Activated CD4-positive, alpha-beta T cell treated with anti-CD3 and anti-CD28 coated beads for 4 hours (primary cell): Measurements from ENCODE around the gene COG2.
"Not testable (repeated sequence)": the region's sequence is repeated elsewhere in the genome, so short reads cannot be mapped to it uniquely, and the experiment has no call there.

Experiments used
- DNase-seq, 2 donors: peaks; one replicate each; pipeline ENCODE4 v3.0.0-alpha.2; 2020

COG2 gene

DNA sequence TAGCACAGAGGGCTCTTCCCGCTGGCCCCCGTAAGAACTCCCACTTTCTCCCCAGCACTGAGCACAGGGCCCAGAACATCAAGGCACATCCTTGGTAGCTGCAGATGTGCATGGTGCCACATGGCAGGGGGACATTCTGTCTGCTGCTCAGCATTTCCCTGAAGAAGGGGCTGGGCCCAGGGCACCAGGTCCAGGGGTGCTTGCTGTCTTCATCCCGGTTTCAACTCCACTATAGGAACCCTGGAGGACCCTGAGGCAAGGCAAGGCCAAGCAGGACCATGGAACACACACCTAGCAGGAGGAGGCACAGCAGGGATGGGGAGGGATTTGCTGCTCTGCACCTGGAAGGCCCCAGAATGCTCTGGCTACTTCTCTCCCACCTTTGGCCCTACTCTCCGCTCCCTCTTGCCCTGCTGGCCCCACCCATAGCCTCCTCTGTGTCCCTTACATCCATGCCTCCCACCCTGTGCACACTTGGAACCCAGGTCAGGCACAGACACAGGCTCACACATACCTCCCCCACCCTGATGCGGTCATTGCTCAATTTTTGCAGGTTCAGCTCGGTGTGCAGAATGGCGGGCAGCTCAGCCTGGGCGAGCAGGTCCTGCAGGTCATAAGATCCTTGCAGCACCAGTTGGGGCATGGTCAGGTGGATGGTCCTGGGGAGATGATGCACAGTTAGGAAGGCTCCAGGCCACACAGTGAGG is 61.6 kb downstream of the COG2 start:
- DNase-seq: no peak

DNA sequence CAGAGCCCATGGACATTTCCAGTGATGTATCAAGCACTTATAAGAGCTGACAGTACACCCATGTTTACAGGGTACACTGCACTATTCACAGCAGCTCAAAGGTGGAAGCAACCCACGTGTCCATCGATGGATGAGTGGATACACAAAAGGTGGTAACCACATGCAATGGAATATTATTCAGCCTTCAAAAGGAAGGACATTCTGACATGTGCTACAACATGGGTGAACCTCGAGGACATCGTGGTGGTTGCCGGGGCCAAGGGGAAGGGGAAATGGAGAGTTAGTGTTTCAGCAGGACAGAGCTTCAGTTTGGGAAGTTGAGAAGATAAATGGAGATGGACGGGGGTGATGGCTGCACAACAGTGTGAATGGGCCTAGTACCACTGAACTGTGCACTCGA is 62.5 kb downstream of the COG2 start:
- DNase-seq: no peak

GRCh38 chr1:230705289-230706019 is 63.2 kb downstream of the COG2 start:
- no peak for DNase-seq

DNA sequence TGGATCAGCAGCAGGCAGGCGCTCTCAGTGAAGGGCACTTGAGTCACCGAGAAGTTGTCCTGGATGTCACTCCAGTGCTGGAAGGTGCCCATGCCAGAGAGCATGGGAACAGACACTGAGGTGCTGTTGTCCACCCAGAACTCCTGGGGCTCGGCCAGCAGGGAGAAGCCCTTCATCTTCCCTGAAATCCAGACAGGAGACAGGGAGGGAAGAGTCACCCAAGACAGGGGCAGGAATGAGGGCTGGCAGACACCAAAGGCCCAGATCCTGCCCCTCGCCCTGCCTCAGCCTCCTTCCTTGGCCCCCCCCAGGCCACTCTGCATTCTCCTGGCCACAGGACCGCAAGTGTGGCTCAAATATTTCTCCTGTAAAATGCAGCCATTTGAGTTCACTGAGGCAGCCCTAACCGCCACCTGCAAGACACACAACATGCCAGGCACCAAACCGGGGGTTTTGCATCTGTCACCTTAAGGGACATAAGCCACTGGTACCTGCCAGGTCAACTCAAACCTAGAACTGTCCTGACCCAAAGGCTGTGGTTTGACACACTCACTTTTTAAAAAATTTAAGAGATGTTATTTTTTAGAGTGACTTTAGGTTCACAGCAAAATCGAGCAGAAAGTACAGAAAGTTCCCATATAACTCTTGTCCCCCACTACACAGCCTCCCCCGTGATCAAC is 63.9 kb downstream of the COG2 start:
- DNase-seq: no peak

DNA sequence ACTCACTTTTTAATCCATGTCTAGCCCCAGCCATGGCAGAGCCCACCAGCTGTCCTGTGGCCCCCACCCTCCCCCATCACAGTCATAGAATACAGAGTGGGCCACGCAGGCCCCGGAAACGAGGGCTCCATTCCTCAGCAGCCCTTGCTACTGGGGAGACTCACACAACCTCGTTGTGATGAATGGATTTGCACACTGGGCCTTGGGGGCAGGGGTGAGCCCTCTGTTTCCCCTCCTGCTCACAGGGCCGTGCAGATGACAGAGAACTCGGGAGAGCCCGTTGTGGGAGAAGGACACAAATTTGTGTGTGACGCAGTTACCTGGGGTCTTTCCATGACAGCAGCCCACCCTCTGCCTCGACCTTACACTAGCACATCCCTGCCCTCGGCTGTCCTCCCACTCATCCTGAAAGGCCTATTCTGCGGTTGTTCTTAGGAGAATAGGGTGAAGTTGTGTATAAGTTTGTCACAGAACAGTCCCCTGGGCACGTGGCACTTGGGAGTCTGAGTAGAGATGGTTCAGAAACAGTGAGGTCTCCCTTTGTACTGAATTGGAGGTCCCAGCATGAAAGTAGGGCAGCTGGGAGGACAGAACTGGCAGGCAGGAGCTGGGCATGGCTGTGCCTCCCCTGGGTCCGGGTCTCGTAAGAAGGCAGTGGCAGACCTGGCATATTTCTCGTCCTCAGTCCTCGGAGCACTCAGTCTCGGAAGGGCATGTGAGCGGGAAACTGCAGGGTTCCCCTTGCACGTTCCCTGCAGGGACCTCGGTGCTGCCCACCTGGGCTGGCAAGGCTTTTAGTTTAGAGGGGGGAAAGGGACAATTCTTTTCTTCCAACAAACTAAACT is 64.8 kb downstream of the COG2 start:
- DNase-seq: no peak

- no peak for DNase-seq
These were observed 65.7 kb downstream of the COG2 start for GRCh38 chr1:230707732-230708630.

DNA sequence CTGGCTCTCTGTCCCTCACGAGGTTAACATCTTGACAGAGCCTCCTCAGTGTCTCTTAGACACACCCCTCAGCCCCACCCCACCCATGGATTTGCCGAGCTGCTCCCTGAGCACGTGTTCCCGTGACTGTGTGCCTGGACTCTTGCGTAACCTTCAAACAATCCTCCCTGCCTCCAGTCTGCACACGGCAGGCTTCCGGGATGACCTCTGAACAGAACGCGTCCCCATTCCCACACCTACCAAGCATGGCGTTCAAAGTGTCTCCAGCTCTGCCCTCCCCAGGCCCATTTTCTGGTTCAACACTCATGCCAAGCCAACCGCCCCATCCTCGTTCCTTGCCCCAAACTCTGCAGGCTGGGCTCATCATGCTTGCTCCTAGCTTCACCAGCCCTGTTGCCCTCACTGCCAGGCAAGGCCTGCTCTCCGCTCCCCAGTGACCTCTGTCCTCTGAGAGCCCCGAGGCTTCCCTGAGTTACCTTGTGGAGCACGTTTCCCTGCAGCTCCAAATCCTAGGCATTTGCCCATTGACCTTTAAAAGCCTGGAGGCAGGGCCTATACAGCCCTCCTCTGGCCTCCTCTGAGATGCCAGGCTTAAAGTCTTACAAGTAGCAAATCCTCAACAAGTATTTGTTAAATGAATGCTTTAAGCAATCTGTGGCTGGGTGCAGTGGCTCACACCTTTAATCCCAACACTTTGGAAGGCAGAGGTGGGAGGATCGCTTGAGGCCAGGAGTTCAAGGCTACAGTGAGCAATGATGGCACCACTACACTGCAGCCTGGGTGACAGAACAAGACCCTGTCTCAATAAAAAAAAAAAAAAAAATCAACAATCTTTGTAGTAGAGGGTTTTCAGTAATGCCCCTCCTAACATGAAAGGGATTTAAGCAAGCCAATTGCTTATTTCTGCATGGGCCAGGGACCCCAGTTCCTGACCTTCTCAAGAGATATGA is 66.6 kb downstream of the COG2 start:
- DNase-seq: no peak

GRCh38 chr1:230709619-230710542 is 67.6 kb downstream of the COG2 start:
- no peak for DNase-seq

GRCh38 chr1:230710543-230710904 is 68.2 kb downstream of the COG2 start:
- DNase-seq: no peak

DNA sequence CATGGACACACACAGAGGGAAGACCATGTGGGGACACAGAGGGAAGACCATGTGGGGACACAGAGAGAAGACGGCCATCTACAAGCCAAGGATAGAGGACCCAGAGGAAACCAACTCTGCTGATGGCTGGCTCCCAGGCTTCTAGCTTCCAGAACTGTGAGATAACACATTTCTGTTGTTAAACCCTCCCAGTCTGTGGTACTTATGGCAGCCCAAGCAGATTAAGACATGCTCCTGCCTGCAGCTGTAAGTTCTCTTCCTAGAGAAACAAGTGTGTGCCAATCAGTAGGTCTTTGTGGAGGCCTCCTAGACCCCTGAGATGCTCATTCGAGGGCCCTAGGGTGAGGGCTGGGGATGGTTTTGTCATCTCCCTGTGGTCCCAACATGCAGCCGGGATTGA is 69.0 kb downstream of the COG2 start:
- no peak for DNase-seq

DNA sequence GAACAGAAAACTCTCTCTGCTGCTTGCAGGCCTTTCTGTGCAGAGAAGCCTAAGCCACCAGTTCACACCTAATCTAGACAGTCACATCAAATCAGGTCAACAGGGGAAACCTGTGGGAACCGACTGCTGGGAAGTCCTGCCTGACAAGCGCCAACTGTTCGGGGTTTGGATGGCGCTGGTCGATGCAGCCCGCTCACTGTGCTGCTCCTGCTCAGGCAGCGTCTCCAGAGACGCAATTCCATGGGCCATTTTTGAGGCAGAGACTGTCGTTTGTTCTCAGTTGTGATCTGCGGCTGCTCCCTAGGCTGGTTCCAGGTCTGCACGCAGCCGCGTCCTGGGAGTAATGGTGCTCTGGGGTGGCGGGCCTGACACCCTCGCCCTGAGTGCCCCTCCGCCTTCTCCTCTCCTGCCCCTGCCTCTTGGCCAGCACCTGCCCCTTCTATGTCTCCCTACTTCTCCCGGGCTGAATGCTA is 70.2 kb downstream of the COG2 start:
- no peak for DNase-seq

DNA sequence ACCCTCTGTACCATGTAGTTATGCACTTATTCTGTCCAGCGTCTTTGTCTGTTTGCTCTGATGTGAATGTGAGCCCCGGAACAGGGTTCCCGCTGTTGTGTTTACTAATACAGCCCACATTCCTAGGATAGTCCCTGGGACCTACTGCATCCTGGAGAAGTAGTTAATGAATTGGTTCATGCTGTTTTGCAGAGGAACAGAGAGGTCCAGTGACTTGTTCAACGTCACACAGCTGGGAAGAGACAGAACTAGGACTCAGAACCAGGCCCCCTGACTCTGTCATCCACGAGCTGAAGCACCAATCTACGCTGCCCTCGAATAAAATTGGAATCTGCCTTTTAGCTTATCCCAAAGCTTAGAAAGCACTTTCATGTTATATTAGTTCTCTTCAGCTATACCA is 70.9 kb downstream of the COG2 start:
- DNase-seq: no peak

GRCh38 chr1:230713547-230713914 is 71.2 kb downstream of the COG2 start:
- no peak for DNase-seq

- no peak for DNase-seq
These were observed 71.9 kb downstream of the COG2 start, which contains the start of gene AGT for GRCh38 chr1:230713915-230714764. Gene AGT, minus strand, starts transcription at chr1:230714122. Its CDS starts 3,299 bp downstream, at chr1:230710823.

- no peak for DNase-seq
These were observed 73.2 kb downstream of the COG2 start for GRCh38 chr1:230715510-230715909.

DNA sequence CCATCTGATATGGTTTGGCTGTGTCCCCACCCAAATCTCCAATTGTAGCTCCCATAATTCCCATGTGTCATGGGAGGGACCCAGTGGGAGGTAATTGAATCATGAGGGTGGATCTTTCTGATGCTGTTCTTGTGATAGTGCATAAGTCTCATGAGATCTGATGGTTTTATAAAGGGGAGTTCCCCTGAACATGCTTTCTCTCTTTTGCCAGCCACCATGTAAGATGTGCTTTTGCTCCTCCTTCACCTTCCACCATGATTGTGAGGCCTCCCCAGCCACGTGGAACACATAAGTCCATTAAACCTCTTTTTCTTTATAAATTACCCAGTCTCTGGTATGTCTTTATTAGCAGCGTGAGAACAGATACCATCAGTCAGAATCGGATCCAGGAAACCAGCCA is 74.2 kb downstream of the COG2 start:
- not testable (repeated sequence) for DNase-seq

- no peak for DNase-seq
These were observed 75.0 kb downstream of the COG2 start for GRCh38 chr1:230717251-230717650.

- not testable (repeated sequence) for DNase-seq
These were observed 79.7 kb downstream of the COG2 start for GRCh38 chr1:230721849-230722522.
